NCI-H1417 (cell line): ENCODE data around the gene PARVB.

ENCODE experiments used
- DNase-seq, 3 experiments: peaks; one replicate each; lab custom pipeline; 2025; lab: John Stamatoyannopoulos, UW

PARVB gene

DNA sequence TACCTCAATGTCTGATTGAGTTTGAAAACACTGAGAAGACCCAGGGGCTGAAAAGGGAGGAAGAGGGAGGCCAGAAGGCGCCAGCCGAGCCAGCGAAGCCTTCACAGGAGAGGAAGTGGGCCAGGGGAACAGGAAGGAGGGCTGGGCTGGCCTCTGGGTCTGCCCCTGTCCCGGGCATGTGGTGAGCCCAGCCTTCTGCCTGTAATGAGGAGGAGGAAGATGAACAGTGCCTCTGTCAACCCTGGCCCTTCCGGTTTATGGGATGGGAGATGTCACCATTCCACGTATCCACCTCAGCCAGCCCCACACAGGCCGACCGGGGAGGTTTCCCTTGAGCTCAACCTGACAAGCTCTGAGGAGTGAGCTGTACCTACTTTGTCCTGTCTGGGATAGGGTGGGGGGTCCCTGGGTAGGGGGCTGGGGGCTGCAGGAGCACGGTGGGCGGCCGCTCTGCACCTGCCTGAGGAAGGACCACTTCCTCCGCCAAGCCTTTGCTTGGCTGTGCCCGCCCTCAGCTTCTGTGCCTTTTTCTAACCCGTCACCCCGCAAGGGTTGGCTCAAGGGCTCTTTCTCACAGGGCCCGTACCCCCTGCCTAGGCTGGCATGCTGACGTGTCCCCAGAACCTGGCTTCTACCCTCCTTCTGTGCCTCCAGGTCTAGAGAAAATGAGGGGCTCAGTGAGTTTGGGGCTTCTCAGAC is 158.6 kb downstream of the PARVB start:
- no peak for DNase-seq

DNA sequence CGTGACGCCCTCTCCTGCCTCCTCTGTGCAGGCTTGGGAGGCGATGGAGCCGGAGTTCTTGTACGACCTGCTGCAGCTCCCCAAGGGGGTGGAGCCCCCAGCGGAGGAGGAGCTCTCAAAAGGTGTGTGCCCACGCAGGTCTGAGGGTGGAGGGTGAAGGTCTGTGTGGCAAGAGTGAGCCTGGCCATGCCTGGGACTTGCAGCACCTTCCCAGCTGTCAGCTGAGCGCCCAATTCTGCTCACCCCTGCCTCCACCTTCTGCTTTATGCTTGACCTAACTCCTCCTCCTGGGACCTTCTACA is 159.1 kb downstream of the PARVB start:
- DNase-seq: no peak

DNA sequence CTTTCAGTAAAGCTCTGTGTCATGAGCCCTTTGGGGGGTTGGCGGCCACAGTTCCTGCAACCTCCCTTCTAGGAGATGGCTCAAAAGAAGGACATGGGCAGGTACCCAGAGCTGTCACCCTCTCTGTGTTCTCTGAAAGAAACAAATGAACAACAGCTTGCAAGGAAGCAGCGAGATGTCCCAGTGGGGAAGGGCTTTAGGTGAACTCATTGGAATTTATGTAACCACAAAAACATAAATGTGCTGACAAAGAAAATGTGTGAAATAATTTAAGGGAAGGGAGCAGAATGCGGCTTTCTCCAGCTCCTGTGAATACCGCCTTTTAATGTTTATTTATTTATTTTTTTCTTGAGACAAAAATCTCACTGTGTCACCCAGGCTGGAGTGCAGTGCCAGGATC is 159.9 kb downstream of the PARVB start:
- DNase-seq: no peak

DNA sequence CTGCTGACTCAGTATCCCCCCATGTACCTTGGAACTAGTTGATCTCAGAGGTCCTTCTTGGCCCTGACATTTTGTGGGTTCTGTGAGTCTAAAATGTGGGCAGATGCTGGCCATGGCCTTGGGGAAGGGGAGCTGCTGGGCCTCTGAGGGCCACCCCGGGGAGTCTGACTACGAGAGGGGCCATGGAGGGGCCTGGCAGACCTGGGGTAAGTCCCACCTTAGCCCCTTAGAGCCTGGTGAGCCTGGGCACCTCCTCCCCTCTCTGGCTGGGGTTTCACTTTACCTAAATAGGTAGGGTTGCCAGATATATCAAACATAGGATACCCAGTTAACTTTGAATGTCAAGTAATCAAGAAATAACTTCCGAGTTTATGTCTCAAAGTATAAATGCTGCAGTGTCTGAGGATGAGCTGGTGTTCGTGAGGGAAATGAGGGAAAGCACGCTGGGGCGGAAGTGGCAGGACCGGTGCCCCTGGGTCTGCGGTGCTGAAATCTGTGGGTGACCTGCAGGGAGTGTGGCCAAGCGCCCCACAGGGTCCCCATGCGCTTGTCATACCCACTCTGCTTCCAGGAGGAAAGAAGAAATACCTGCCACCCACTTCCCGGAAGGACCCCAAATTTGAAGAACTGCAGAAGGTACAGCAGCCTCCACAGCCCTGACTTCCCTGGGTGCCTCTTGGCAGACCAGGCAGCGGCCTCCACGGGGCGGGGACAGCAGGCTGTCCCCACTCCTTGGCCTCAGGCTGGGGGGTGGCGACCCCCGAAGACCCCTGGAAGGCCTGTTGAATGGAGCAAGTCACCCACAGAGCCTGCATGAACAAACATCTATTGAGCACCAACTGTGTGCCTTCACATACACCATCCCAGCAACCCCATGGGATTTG is 161.4 kb downstream of the PARVB start:
- DNase-seq: no peak

DNA sequence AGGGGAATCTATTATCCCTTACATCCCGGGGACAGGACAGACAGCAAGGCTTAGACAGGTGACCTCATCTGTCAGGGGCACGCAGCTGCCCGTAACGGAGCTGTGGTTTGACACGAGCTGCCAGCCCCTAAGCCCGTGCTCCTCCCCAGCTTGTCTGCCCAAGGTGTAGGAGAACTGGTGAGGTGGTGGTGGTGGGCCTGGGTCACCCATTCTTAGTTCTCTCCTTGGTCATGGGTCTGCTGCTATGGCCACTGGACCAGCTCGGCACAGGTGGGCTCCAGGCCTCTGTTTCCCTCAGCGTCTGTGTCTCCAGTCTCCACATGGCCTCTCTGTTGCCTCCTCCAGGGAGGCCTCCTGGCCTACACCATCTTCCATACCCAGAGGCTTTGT is 162.0 kb downstream of the PARVB start:
- no peak for DNase-seq

DNA sequence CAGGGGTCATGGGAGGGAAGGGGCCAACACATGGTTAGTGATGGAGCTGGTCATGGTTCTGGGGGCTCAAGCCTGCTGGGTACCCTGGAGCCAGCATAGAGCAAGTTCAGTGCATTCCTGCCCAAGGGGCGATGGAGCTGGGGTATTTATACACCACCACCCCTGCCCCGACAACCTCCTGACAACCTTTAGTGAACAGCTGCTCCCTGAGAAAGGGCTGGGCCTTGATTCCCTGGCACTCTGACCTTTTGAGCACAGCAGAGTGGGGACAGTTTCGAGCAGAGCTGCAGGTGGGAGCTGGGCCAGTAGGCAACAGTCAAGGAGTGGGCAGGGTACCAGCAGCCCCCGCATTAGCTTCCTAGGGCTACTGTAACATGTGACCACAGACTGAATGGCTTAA is 162.6 kb downstream of the PARVB start:
- no peak for DNase-seq

DNA sequence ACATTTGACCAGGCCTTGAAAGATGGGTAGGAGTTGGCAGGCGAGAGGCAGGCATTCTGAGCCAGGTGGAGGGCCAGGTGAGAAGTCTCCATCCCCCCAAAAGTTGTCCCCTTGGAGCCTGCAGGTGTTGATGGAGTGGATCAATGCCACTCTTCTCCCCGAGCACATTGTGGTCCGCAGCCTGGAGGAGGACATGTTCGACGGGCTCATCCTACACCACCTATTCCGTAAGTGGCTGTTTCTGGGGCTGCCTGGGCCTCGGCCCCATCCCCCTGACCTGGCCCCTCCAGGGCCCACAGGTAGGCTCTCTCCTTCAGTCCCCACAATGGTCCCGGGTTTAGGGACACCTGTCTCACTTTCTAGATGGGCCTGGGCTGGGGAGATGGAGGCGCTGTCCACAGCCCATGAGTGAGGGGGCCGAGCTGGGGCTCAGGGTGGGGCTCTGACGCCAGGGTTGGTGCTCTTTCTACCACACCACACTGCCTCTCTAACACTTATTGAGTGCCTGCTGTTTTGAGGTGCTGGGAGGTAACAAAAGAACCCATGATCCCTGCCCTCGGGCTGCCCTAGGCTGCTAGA is 163.6 kb downstream of the PARVB start:
- no peak for DNase-seq

DNA sequence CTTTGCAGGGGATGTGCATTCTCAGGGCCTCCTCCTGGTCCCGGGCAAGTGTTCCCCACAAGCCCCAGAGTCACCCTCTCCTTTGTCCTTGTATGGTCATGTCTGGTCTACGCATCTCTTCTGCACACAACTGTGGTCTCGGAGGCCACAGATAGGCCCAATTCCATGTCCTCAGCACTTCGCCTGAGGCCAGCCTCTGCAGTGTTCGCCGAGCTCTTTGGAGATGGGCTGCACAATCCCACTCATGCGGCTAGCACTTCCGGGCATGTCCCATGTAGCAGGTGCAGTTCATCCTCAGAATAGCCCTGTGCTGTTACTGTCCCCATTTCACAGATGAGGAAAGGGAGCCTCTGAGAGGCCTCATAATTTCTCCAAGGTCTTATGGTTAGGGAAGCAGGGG is 164.2 kb downstream of the PARVB start:
- no peak for DNase-seq

DNA sequence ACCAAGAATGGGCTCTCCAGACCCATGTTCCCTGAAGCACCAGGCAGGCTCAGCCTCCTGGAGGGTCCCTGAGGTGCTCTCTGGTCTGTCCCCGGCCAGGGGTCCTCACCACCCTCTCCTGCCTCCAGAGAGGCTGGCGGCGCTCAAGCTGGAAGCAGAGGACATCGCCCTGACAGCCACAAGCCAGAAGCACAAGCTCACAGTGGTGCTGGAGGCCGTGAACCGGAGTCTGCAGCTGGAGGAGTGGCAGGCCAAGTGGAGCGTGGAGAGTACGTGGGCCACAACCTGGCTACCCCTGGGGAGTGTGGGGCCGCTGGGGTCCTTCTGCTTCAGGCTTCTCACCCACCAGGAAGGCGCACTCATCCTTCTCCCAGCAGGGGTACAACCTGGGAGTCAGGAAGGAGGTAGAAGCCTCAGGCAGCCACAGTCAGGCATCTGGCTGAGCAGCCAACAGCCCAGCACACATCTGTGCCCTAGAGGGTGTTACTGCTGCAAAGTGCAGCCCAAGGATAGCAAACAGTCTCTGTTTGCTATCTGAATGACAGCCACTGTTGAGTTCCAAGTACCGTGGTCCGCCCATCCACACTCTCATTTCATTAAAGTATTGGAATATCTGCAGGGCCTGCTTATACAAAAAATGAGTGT is 165.0 kb downstream of the PARVB start:
- DNase-seq: no peak

DNA sequence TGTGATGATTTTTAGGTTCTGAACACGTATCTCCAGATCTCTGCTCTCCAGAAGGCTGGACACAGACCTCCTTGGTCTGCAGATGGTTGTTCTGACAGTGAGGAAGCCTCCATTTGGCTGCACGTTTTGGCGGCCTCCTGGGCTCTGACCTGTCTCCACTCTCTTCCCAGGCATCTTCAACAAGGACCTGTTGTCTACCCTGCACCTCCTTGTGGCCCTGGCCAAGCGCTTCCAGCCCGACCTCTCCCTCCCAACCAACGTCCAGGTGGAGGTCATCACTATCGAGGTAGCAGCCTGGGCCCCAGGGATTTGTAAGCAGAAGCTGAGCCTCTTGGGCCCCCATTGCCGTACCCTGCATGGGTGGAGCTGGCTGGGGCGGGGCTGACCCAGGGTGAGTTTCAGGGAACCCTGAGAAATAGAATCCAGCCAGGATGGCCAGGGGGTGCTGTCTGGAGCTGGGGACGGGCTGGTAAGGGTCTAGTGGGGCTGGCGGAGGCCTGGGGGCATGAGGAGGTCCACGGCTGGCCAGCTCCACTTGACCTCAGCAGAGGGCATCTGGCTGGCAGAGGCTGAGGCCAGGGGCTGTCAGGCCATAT is 166.4 kb downstream of the PARVB start:
- DNase-seq: no peak

DNA sequence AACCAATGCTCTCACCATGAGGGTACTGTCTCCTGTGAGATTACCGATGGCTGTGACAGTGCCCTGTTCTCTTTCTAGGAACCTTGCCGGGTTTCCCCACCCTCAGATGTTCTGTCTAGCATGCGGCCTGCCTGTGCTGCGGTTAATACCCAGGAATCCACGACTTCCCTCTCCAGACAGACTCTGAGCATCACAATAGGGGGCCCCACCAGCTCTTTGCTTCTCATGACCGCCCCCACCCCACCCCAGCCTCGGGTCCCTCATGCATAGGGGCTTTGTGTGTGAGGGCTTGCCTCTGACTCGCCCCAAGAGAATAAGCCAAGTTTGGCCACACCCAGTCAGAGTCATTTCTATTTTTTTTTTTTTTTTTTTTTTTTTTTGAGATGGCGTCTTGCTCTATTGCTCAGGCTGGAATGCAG is 166.9 kb downstream of the PARVB start:
- no peak for DNase-seq

DNA sequence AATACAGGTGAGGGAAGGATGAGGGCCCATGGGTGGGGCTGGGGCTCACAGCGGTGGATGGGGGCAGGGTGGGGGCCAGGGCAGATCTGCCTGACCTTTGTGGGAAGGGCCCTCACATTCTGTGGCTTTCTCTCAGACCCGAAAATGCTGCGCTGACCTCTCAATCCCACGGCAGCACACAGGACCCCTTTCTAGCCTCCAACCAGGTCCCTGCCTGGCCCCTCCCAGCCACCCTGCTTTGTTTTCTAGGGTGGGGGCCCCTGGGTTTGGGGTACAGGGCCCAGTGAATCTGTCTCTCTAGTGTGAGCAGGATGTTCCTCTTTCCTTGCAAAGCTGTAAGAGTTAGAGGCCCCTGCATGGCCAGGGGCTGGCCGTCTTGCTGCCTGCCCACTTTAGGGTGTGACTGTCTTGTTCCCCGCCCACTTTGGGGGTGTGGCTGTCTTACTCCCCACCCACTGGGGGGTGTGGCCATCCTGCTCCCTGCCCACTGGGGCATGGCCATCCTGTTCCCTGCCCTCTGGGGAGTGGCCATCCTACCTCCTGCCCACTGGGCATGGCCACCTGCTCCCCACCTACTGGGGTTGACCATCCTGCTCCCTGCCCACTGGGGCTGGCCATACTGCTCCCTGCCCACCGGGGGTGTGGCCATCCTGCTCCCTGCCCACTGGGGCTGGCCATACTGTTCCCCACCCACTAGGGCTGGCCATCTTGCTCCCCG is 168.2 kb downstream of the PARVB start:
- peak in 1 of 3 experiments; percentile 1 for DNase-seq

DNA sequence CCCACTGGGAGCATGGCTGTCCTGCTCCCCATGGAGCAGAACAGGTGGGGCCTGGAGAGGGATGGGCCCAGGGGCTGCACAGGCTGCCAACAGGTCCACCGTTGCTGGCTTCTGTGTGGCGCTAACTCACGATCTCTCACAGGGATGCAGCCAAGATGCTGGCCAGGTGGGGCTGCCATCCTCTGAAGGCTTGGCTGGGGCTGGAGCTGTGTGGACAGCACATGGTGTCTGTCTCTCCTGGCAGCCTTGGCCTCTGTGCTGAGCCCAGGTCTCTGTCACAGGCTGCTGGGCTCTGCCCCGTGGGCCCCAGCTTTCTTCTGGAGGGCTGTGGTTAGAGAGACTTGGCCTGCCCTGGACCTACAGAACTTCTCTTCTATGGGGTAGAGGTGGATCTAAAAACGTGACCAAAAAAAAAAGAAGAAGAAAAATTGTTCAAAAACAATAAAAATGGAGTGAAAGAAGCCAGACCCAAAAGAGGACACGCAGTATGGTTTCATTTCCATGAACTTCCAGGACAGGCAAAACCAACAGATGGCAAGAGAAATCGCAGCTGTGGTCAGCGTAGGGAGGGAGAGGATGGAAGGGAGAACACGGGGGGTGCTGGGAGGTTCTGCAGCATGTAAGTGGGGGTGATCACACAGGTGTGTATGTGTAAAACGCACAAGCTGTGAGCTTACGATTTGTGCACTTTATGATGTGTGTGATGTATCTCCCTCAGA is 168.9 kb downstream of the PARVB start:
- no peak for DNase-seq

DNA sequence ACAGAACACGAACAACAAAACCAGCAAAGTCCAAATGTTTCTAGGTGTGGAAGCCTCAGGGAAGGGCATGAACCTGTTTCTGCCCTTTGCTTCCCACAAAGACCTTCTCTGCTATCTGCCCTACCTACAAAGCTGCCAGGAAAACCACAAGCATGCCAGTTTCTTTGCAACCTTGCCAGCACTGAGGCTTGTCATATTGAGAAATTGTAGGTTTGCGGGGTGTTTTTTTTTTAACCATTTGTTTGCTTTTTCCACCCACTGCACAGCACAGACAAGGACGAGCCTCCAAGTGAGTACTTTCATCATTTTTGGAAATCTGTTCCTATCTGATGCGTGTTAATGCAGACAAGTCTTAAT is 169.4 kb downstream of the PARVB start:
- DNase-seq: no peak

DNA sequence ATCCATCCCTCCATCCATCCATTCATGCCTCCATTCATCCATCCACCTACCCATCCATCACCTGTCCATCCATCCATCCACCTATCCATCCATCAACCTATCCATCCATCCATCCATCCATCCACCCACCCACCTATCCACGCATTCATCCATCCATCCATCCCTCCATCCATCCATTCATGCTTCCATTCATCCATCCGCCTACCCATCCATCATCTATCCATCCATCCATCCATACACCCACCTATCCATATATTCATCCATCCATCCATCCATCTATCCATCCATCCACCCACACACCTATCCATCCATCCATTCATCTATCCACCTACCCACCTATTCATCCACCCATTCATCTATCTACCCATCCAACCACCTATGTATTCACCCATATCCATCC is 170.5 kb downstream of the PARVB start:
- no peak for DNase-seq

DNA sequence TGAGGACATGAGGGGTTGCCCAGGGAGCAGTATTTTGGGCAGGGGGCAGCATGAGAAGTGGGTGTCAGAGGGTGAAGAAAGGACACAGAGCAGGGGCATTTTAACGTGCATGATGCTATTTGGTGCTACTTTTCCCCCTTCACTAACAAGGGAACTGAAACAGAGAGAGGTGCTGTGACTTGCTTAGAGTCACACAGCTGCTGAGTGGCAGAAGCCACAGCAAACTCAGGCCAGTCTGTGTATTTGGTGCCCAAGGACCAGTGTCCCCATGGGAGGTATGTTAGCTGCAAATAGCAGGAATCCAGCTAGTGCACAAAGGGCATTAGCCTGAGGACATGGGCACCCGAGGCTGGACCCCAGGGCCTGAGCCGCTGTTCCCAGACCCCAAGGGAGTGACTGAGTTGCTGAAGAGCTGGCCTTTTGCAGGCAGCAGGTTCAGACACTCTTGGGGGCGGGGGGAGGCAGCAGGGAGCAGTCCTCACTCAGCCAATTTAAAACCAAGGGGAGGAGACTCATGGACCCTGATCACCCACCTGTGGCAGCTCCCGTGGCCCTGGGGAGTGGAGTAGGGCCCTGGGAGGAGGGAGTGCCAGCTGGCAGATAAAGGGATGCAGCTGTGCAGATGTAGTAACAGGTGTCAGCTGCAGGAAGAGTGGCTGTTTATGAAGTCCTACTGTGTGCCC is 171.2 kb downstream of the PARVB start:
- DNase-seq: peak in 1 of 3 experiments; percentile 7

DNA sequence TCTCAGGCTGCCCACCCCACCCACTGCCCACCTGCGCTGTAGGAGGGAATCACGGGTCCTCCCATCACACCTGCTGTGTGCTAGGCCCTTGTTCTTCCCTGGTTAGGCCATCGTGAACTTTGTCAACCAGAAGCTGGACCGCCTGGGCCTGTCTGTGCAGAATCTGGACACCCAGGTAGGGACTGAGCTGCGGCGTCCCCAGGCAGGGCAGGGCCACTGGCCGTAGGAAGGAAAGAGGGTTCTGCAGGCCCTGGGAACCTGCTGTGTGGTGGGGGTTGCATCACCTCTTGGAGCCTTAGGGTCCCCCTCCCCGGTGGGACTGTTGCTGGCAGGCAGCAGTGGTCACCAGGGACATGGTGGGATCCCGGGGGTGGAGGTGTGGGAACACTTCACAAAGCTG is 172.1 kb downstream of the PARVB start:
- DNase-seq: no peak

DNA sequence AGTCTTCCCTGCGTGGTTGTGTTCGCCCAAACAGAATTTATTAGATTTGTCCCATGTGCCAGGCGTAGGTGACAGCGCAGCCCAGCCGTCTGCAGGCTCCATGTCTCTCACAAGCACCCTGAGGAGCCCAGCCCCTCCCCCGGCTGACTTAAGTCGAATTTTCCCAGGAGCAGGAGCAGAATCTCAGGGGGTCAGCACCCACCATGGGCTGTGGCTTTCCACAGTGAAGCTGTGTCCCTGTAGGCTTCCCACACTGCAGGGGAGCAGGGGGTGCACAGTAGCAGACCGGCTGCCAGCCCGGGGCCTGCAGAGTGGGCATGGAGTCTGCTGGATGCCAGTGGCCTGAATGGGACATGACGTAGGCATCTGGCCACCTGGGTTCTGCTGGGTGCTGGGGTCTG is 172.6 kb downstream of the PARVB start:
- no peak for DNase-seq

DNA sequence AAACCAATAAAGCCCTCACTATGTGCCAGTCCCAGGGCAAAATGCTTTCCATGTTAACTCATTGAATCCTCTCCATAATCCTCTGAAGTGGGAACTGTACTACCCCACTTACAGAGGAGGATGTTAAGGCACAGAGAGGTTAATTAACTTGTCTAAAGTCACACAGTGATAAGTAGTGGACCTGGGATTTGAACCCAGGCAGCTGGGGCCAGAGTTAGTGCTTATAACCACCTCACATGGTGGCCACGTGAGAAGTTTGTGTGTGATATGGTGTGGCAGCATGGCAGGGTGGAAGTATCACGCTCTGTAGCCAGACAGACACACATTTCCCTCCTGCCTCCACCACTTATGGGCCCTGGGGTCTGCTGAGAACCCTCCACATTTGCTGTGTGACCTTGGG is 173.2 kb downstream of the PARVB start:
- no peak for DNase-seq

DNA sequence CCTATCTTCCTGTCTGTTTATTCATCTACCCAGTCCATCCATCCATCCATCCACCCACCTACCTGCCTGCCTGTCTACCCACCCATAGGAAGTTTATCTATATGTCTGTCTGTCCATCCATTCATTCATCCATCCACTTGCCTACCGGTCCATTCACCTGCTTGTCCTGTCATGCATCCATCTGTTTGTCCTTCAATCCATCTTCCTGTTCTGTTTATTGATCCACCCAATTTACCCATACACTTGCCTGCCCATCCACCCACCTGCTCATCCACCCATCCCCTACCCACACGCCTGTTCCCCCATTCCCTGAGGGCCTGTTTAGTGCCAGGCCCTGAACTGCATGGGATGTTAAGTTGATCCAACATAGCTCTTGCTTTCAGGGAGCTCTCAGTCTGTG is 175.1 kb downstream of the PARVB start:
- no peak for DNase-seq

DNA sequence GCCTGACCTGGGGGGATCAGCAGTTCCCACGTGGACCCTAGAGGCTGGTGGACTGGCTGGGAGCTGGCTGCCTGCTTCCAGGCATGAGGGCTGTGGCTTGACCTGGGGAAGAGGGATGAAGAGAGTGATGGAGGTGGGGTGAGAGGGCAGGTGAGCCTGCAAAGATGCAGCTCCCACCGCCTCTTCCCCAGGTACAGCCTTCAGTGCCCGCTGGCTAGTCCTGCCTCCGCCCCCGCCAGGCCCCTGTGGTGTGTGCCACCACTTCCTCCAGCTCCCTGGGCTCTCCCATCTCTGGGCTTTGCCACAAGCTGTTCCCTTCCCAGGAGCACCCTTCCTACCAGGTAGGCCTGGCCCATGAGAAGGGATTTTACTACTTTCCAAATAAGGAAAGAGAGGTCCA is 175.8 kb downstream of the PARVB start:
- DNase-seq: no peak
